A549 (cell line): Measurements from ENCODE around the gene RNF214.

Source experiments
- CHD2 ChIP-seq: fragments of 150-350 bp; IDR thresholded peaks from 2 replicates; pipeline ENCODE4 v1.6.1; 2014; ENCODE audit warnings: low read length; ENCODE audit not compliant: partially characterized antibody
- CTCF ChIP-seq: fragments of >200 bp; sonication (Bioruptor Twin); formaldehyde crosslinking; IDR thresholded peaks from 3 replicates; pipeline ENCODE4 v1.5.1; 2016
- KDM1A ChIP-seq: fragments of 200-600 bp; sonication (generic); IDR thresholded peaks from 2 replicates; pipeline ENCODE4 v1.6.1; 2016; ENCODE audit warnings: low read depth, mild to moderate bottlenecking
- POLR2A ChIP-seq: IDR thresholded peaks from 2 replicates; pipeline ENCODE4 v1.6.1; 2012; ENCODE audit warnings: mild to moderate bottlenecking, low read length
- RFX5 ChIP-seq: fragments of 450-650 bp; IDR thresholded peaks from 2 replicates; pipeline ENCODE4 v1.7.1; 2014; ENCODE audit warnings: antibody characterized with exemption, mild to moderate bottlenecking, moderate library complexity
- TFCP2L1 ChIP-seq: fragments of 250-450 bp; sonication (Bioruptor Pico); IDR thresholded peaks from 2 replicates; pipeline ENCODE4 v1.5.0; 2021; ENCODE audit warnings: mild to moderate bottlenecking
- TF ChIP-seq, protein P1 (sequence below): fragments of 200-600 bp; sonication (generic); IDR thresholded peaks from 2 replicates; pipeline ENCODE4 v1.6.1; 2016; ENCODE audit warnings: antibody characterized with exemption, mild to moderate bottlenecking, moderate library complexity
- TF ChIP-seq, protein P2 (sequence below): IDR thresholded peaks from 2 replicates; pipeline ENCODE4 v1.6.1; 2012

DNA sequence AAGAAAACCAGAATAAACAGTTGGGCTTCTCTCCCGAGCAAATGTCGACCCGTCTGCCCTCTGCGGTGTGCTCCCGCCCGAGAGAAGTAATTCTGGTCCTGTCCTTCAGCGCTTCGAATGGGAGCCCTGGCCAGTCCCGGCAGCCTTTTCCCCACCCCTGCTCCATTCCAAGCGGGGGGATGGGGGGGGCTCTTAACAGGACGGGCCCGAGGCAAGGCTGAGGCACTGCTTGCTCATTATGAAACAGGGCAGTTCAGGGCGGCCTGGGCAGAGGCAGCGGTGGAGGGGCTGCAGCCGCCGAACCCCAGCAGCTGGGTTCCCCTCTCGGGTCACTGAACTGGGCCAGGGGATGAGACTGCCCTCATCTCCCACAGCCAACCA lies 67.8 kb downstream of the RNF214 start:
- no peak for TF ChIP-seq CTCF
- TF ChIP-seq TFCP2L1 (CRISPR knock-in tag) = no peak
- TF ChIP-seq CHD2 = no peak
- no peak for TF ChIP-seq RFX5
- no peak for TF ChIP-seq KDM1A
- TF ChIP-seq, protein P1, sequence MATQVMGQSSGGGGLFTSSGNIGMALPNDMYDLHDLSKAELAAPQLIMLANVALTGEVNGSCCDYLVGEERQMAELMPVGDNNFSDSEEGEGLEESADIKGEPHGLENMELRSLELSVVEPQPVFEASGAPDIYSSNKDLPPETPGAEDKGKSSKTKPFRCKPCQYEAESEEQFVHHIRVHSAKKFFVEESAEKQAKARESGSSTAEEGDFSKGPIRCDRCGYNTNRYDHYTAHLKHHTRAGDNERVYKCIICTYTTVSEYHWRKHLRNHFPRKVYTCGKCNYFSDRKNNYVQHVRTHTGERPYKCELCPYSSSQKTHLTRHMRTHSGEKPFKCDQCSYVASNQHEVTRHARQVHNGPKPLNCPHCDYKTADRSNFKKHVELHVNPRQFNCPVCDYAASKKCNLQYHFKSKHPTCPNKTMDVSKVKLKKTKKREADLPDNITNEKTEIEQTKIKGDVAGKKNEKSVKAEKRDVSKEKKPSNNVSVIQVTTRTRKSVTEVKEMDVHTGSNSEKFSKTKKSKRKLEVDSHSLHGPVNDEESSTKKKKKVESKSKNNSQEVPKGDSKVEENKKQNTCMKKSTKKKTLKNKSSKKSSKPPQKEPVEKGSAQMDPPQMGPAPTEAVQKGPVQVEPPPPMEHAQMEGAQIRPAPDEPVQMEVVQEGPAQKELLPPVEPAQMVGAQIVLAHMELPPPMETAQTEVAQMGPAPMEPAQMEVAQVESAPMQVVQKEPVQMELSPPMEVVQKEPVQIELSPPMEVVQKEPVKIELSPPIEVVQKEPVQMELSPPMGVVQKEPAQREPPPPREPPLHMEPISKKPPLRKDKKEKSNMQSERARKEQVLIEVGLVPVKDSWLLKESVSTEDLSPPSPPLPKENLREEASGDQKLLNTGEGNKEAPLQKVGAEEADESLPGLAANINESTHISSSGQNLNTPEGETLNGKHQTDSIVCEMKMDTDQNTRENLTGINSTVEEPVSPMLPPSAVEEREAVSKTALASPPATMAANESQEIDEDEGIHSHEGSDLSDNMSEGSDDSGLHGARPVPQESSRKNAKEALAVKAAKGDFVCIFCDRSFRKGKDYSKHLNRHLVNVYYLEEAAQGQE = no peak
- TF ChIP-seq POLR2A = no peak
- TF ChIP-seq, protein P2, sequence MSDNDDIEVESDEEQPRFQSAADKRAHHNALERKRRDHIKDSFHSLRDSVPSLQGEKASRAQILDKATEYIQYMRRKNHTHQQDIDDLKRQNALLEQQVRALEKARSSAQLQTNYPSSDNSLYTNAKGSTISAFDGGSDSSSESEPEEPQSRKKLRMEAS = no peak
